ENCODE results near the gene SEPHS2.
"Not testable (repeated sequence)": the region's sequence is repeated elsewhere in the genome, so short reads cannot be mapped to it uniquely, and the experiment has no call there.

The SEPHS2 gene

GRCh38 chr16:30488764-30489605 is 43.3 kb upstream of the SEPHS2 start:
- no peak for DNase-seq (ENCODE audit: low read depth, low spot score)
- no peak overlapping the region for H3K4me3 ChIP-seq (ENCODE audit: low read depth, low read length)
- TF ChIP-seq, protein P1, sequence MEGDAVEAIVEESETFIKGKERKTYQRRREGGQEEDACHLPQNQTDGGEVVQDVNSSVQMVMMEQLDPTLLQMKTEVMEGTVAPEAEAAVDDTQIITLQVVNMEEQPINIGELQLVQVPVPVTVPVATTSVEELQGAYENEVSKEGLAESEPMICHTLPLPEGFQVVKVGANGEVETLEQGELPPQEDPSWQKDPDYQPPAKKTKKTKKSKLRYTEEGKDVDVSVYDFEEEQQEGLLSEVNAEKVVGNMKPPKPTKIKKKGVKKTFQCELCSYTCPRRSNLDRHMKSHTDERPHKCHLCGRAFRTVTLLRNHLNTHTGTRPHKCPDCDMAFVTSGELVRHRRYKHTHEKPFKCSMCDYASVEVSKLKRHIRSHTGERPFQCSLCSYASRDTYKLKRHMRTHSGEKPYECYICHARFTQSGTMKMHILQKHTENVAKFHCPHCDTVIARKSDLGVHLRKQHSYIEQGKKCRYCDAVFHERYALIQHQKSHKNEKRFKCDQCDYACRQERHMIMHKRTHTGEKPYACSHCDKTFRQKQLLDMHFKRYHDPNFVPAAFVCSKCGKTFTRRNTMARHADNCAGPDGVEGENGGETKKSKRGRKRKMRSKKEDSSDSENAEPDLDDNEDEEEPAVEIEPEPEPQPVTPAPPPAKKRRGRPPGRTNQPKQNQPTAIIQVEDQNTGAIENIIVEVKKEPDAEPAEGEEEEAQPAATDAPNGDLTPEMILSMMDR (IDR thresholded peaks at IDR 0.05; ENCODE audit: low read depth, low read length), result no peak
- in situ Hi-C loops (cut with HindIII; ENCODE audit: low sequenced_read_pairs), result no loop called here

GRCh38 chr16:30485818-30486436 is 40.3 kb upstream of the SEPHS2 start:
- TF ChIP-seq, protein P1 (IDR thresholded peaks at IDR 0.05; ENCODE audit: low read depth, low read length), result no peak
- DNase-seq (ENCODE audit: low read depth, low spot score), result peak; percentile 19
- in situ Hi-C loops (cut with HindIII; ENCODE audit: low sequenced_read_pairs), result no loop called here

GRCh38 chr16:30484887-30485286 is 39.2 kb upstream of the SEPHS2 start:
- TF ChIP-seq, protein P1 (IDR thresholded peaks at IDR 0.05; ENCODE audit: low read depth, low read length), result no peak
- in situ Hi-C loops (cut with HindIII; ENCODE audit: low sequenced_read_pairs), result no loop called here
- DNase-seq (ENCODE audit: low read depth, low spot score), result no peak
- no peak overlapping the region for H3K4me3 ChIP-seq (ENCODE audit: low read depth, low read length)

More at GRCh38 chr16:30485818-30486436, 40.3 kb upstream of the SEPHS2 start:
- H3K4me3 ChIP-seq (ENCODE audit: low read depth, low read length), result no peak overlapping the region

GRCh38 chr16:30482366-30482765 is 36.7 kb upstream of the SEPHS2 start:
- no peak for DNase-seq (ENCODE audit: low read depth, low spot score)
- in situ Hi-C loops (cut with HindIII; ENCODE audit: low sequenced_read_pairs), result no loop called here
- TF ChIP-seq, protein P1 (IDR thresholded peaks at IDR 0.05; ENCODE audit: low read depth, low read length), result peak; percentile 26
- no peak overlapping the region for H3K4me3 ChIP-seq (ENCODE audit: low read depth, low read length)

- TF ChIP-seq, protein P1 (IDR thresholded peaks at IDR 0.05; ENCODE audit: low read depth, low read length), result no peak
- in situ Hi-C loops (cut with HindIII; ENCODE audit: low sequenced_read_pairs), result no loop called here
- no peak for DNase-seq (ENCODE audit: low read depth, low spot score)
- no peak overlapping the region for H3K4me3 ChIP-seq (ENCODE audit: low read depth, low read length)
These were observed 35.7 kb upstream of the SEPHS2 start for GRCh38 chr16:30481381-30481780.

GRCh38 chr16:30478766-30479478 is 33.2 kb upstream of the SEPHS2 start:
- TF ChIP-seq, protein P1 (IDR thresholded peaks at IDR 0.05; ENCODE audit: low read depth, low read length), result no peak
- in situ Hi-C loops (cut with HindIII; ENCODE audit: low sequenced_read_pairs), result no loop called here
- no peak overlapping the region for H3K4me3 ChIP-seq (ENCODE audit: low read depth, low read length)
- DNase-seq (ENCODE audit: low read depth, low spot score), result no peak

DNA sequence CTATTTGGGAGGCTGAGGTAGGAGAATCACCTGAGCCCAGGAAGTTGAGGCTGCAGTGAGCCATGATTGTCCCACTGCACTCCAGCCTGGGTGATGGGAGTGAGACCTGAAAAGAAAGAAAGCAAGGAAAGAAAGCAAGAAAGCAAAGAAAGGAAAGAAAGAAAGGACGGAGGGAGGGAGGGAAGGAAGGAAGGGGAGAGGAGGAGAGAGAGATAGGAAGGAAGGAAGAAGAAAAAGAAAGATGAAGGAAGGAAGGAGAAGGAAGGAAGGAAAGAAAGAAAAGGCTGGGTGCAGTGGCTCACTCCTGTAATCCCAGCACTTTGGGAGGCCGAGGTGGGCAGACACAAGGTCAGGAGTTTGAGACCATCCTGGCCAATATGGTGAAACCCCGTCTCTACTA is 32.1 kb upstream of the SEPHS2 start:
- in situ Hi-C loops (cut with HindIII; ENCODE audit: low sequenced_read_pairs); DNase-seq (ENCODE audit: low read depth, low spot score); H3K4me3 ChIP-seq (ENCODE audit: low read depth, low read length): not testable (repeated sequence)

All from astrocyte of the spinal cord (primary cell).